Measurements from ENCODE around the gene DCD.
"Not testable (repeated sequence)": the region's sequence is repeated elsewhere in the genome, so short reads cannot be mapped to it uniquely, and the experiment has no call there.

Gene DCD, protein sequence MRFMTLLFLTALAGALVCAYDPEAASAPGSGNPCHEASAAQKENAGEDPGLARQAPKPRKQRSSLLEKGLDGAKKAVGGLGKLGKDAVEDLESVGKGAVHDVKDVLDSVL

DNA sequence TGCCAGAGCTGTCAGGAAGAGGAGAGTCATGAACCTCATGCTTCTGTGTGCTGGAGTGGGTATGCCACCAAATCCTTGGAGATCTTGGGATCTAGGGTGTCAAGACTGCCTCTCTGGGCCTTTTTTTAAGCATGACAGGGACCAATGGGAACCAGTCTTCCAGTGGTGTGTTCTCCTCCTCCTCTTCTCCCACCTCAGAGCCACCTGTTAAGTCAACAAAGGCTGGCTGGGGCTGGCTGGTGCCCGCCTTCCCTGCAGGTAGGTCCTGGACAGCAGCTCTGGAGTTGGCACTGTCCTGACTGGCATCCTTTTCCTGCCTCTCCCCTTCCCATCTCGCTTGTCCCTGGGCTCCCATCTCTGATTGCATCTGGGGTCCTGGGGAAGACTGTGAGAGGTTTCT lies at the start of gene DCD:
TSS of gene DCD (minus strand) at position 101 of the 400 bp plus-strand sequence. CDS start at position 39, 62 bp downstream.
- DNase-seq: no peak

DNA sequence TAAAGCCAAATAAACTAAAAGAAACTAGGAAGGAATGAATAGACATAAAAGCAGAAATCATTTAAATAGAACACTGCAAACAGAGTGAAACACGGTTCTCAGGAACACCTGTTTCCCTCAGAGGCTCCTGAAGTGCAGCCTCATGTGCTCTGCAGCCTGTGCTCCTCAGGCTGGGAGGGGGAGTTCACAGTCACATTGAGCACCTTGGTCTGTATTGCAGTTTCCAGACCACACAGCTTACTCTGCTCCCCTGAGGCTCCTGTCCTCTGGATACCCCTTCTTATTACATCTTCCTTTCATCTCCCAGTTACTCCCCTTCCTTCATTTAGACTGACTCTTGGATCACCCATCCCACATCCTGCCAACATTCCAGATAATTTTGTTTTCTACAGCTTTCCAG lies 49.7 kb upstream of the DCD start:
- DNase-seq: no peak

DNA sequence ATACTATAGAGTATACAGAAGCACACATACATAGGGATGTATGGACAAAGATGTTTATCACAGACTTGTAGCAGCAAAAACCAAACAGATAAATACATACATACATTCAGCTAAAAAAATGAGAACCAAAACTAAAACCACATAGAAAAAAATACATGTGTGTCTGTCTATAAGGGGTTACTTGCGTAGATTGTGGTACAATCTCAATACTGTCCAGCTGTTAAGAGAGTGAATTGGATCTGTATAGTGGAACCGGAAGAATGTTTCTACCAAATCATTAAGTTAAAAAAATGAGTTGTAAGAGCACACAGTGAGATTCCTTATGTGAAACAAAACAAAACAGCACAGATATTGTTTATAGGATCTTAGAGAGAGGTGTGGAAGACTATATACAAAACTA lies 44.2 kb upstream of the DCD start:
- DNase-seq: no peak

DNA sequence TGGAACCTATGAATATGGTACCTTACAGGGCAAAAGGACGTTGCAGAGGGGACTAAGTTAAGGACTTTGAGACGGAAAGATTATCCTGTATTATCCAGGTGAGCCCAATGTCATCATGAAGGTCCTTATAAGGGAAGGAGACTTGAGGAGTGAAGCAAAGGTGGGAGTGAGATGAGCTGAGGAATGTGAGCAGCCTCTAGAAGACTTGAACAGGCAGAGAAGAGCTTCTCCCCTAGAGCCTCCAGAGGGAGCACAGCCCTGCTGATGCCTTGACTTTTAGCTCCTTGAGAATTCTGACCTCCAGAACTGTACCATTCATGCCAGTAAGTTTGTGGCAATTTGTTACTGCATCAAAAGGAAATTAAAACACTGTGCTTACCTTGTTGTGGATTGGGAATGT lies 41.8 kb upstream of the DCD start:
- no peak for DNase-seq

DNA sequence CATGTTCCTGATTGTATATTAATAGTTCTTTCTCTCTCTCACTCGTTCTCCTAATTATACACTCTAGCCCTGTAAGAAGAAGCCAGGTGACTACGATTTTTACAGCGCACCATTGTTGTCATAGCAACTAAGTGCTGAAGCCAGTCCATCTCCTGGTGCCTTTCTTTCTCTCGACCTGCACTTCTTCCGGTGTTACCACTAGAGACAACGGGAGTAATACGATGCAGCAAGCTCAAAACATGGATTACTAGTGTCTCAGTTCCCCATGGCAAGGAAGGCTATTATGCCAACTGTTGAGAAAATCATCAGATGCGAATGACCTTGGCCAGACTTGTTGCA lies 40.8 kb upstream of the DCD start:
- DNase-seq: no peak

DNA sequence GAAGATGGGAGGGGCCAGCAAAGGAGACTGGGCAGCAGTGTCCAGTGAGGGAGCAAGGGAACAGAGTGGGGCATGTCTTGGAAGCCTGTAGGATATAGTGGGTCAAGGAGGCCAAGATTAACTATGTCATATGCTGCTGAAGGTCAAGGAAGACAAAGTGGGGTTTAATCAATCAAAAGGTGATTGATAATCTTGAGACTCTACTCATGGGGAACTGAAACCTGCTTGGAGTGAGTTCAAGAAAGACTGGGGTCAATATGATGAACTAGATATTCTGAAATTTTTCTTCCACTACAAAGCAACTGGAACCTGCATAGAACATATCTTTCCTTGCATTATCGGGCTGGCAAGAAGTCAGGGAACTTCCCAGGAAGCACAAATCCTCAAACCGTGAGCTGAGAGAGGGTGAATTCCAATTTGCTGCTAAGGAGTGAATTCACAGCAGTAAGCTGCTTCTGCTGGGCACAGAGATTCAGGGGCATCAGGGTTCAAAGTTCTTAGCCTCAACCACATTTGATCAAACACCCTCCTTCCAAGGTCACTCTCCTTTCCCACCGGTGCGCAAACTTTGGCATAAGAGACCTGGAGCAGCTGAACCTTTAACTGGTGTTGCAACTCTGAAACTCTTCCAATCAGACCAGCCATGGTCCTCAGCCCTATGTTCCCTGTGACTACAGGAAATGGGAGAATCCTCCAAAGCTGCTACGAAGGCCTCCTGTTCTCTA lies 40.3 kb upstream of the DCD start:
- no peak for DNase-seq

DNA sequence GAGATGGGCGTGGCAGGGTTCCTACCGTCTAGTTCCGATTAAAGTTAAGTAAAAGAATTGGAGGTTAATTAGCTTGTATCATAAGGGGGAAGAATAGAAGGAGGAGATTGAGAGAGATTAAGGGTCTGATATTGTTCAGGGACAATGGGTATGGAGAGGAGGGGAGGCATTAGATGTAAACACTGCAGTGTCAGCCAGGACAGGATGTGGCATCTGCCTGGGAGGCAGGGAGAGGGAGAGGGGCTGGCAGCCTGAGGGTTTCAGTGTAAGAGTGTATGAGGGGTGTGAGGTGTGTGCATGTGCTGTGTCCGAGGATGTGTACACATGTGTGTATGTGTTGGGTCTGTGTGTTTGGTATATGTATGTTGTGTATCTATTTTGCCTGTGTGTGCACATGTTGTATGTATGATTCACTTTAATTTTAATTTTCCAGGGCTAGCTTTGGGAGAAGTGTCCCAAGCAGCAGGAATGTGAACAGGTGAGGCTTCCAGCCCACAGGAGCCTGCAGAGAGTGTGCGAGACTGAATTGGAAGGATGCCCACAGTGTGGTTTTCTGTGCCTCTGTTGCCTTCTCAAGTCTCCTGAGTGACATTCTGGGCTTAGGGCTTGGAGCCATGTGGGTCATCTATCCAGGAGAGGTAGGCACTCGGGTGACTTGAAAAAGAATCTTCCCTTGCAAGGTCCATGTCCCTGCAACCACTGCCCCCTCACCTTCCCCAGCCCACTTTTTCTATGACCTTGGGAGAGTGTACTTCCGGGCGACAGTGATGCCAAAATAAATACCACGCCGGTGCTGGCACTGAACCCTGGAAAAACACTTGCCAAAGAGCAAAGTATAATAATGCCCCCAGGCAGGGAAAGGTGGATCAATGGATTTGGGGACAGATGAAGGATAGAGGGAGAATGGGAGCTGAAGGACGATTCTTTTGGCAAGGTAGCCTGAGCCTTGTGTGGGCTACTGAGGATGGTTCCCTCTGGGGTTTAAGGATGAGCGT lies 36.8 kb upstream of the DCD start:
- DNase-seq: no peak

DNA sequence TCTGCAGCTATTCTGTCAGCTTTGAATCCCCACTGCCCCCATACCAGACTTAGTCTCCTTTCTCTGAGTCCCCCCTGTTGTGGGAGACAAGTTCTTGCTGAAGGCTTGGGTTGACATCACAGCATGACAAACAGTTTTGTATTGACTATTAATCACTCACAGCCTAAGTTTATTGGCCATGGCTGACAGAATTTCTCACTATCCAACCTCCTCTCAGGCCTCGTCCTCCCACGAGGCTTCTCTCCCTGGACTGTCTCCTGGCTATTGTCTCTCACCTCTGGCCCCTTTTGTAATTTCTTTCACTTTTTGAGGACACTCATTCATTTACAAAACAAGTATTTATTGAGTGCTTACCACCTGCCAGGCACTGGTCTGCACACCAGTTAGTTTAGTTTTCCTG lies 35.2 kb upstream of the DCD start:
- DNase-seq: no peak

DNA sequence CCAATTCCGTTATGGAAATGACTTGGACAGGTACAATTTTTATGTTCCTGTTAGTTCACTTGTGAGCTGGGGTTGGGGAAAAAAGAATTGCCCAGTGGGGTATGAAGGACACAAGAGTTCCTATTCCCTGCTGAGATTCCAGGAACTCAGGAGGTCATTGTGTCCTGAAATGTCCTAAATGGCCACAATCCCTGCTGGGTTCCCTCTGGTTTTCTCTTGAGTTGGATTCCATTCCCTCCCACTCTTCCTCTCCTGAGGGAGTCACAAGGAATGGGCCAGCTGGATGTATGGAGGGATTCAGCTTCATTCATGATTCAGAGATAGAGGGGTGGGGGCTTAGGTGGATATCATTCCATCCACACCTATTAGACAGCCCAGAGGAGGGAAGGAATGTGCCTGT lies 34.5 kb upstream of the DCD start:
- DNase-seq: no peak

DNA sequence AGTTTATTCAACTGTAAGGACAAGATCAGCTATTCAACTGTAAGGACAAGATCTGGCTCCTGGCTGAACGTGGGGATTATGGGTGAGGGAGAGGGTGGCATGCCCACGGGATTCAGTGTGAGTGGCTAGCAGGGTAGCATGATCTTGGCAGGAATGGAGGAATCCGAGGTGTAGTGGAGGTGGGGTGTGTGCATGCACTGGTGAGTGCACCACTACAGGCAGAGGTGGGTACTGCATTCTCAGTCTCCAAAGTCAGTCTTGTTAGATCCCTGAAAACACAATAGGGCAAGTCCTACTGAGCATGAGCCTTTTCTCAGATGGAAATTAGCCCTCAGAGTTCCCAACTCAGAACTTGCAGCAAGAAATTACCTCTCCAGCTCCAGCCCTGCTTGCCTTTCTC lies 32.2 kb upstream of the DCD start:
- DNase-seq: no peak

DNA sequence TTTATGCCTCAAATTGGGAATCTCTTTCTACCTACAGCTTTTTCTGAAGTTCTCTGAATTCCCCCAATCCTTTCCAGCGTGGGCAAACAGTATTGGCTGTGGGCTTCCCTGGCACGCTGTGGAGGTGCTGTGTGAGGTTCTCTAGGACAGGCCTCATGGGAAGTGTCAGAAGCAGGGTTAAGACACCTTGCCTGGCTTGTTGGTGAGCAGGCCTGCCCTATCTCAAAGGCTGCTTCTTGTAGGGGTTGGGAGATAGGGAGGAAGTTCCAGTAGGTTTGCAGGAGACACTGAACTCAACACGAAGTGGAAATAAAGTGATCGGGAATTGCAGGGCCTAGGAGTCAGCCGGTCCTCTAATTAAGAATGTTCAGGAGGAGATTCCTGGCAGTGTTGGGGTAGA lies 30.0 kb upstream of the DCD start:
- DNase-seq: no peak

DNA sequence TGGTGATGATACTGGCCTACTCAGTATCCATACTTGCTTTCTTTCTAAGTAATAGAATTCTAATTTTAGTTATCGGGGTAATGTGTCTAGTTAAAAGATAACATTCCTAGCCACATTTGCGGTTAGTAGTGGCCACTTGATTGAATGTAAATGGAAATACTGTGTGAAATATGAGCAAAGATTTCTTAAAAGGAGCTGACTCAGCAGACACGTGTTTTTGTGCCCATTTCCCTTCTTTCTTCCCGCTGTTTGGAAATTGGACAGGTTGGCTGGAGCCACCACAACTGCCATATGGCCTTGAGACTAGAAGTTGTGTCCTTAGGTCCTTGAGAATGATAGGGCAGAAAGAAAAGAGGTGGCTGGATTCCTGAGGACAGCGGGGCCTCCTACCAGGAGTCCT lies 19.8 kb upstream of the DCD start:
- no peak for DNase-seq

DNA sequence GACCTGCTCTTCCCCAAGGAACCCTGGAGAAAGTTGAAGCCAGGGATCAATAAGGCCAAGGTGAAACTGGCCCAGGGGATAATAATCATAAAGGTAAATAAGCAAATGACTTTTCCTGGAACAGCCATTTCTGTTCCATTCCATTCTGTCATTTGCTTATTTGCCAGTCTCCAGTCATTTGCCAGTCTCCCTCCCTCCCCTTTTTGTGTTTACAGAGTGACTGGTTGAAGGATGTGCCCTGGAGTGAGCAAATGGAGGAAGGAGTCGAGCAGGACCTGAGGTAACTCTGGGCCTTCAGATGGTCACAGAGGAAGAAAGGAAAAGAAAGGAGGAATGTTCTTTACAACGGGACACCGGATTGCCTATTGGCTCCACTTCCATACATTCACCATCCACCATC lies 17.8 kb upstream of the DCD start:
- no peak for DNase-seq

DNA sequence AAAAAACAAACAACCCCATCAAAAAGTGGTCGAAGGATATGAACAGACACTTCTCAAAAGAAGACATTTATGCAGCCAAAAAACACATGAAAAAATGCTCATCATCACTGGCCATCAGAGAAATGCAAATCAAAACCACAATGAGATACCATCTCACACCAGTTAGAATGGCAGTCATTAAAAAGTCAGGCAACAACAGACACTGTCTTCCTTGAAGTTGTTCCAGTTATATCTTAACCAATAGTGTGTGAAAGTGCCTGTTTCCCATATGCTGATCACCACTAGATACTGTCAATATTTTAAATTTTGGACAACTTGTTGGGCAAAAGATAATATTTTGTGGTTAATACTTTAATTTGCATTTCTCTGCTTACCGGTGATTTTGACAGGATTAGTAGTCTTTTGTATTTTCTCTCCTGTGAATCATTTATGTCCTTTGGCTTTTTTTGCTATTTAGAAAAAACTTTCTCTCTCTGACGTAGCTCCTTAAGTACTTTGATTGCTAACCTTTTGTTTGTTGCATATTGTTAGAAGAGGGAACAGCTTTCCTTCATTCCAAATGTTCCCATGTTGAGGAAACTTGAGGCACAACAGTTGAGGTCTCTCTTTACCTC lies 17.0 kb upstream of the DCD start:
- not testable (repeated sequence) for DNase-seq

DNA sequence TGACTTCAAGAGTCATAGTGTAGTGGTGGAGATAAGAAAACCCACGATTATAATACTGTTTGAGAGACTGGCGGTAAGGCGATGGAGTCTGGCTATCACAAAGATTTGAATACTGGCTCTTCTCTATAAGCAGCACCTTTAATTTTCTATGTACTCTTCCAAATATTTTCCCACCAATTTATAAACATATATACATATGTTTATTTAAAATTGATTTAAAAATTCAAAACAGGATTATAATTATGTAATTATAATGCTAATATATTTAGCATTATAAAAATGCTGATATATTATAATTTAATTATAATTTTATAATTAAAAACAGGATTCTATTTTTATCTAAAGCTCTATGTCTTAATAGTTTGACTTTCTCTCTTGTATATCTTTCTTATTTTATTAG lies 15.4 kb upstream of the DCD start:
- no peak for DNase-seq

DNA sequence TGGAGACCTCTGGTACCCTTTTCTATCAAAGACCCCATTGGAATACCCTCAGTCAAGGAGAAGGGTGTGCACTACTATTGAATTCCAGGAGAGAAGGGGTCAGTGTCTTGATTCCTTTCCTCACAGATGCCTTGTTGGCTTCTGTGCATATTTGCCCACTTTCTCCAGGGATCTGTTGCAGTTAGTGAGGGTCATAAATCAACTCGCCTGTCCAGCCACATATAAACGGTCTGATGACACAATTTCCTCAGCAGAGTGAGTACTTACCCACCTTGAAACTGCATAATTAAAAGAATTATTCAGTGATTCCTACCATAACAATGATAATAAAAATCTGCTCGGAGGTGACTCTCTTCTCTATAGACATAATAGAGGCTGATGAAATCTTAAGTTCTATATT lies 13.9 kb upstream of the DCD start:
- no peak for DNase-seq

DNA sequence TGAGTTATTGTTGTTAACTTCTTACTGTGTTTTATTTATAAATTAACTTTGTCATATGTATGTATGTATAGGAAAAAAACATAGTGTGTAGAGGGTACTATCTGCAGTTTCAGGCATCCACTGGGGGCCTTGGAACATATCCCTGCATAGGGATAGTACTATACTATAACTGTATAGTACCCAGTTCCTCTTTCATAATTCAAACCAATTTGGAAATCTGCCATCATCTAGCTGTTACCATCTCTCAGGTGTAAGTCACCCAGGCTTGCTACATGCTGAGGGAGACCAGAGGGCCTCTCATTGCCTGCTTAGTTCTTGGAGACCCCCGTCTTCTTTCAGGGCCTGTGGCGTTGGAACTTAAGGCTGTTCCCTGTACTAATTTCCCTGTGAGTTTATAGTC lies 12.9 kb upstream of the DCD start:
- DNase-seq: no peak

DNA sequence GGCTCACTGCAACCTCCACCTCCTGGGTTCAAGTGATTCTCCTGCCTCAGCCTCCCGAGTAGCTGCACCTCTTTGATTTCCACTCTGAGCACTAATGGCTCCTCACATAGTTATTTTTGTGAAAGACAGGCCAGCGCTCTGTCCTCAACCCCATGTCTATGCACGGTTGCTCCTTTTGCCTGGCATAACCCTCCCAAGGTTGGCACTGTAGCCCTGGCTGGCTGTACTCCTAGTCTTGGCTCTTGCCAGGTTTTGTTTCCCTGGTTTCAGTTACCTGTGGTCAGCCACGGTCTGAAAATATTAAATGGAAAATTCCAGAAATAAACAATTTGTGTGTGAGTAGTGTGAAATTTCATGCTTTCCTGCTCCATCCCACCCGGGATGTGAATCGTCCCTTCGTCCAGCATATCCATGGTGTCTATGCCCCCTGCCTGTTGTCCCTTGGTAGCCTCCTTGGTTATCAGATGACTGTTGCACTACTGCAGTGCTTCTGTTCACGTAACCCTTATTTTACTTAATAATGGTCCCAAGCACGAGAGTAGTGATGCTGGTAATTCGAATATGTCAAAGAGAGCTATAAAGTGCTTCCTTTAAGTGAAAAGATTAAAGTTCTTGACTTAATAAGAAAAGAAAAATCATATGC lies 12.3 kb upstream of the DCD start:
- no peak for DNase-seq

DNA sequence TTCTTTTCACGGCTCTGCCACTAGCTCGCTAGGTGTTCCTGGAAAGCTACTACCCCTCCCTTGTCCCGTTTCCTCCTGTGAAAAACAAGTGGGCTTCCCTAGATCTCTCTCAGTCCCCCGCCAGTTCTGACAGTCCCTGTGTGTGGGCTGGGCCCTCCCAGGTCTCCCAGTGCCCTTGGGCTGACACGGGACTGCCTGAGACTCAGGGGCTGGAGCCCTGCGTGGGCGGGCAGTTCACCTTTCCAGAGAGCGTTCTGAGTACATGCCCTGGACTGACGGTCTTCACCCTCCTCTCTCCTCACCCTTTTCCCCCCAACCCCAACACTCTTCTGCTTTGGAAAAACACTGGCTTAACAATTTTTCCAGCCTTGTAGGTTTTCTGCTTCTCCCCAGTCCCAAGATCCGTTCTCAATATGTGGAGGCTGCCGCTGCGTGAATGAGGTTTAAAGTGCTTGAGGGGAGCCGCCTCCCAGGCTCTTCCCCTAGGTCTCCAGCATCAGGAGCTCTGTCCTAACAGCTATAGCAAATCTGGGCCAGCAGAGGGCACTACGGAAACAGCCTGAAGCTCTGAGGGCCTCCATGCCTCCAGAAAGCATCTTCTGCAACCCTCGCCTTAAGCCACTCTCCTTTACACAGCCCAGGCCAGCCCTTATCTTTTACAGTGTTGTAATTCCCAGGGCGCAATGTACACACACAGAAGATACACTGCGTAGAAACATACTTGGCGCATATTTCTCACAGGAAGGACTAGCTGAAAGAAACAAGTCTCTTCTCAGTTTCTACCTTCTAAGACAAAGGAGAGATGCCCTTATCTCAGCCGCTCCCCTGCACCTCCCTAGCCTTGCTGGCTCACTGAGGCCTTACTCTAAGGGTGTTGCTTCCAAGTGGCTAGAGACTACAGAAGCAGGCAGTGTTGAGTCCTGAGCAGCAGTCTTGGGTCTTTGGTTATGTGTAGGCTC lies 10.4 kb upstream of the DCD start:
- no peak for DNase-seq

DNA sequence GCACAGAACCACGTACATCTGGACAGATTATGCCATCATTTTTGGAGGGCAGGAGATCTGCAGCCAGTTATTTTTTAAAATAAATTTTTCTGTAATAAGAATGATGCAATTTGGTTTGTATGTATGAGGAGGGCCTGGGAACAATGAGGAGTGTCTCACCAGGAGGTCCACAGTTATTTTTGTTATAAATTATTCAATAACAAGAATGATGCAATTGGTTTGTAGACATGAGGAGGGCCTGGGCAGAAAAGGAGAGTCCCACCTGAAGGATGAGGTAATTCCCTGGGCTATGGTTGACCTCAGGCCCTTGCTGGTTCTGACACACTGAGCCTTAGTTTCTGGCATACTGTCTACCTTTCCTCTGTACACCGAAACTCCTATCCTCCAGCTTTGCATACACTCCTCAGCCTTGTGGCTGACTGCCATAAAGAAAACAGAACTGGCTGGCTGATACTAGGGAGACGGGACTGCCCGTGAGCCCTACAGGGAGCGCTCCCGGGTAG lies 9.0 kb upstream of the DCD start:
- DNase-seq: no peak

DNA sequence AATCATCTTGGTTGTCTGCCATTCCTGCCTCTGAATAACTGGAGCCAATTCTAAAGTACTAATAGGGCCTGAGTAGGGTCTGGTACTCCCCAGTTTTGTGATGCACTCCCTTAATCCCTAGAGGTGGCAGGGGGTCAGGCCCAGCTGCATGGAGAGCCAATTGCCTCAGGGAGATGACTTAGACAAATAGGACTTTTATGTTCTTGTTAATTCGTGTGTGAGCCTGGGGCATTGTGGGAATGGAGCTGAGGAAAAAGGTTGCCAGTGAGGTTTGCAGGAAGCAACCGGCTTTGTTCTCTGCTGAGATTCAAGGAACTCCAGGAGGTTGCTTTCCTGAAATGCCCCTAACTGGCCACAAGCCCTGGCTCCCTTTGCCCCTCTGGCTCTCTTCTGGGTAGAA lies 6.8 kb upstream of the DCD start:
- no peak for DNase-seq

DNA sequence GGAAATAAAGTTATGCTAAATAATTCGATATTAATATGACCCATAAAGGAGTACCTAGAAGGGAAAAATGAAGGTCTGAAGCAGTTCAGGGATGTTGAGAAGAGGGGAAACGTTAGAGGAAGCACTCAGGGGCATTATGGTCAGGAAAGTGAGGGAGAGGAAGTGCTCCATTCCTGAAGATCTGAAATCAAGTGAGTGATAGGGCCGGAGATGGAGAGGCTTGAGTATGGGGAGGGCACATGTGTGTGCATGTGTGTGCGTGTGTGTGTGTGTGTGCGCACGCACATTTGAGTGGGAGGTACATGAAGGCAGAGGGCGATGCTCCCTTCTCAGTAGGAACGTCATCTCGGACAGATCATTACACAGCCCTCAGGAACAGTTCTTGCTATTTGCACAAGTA lies 4.9 kb upstream of the DCD start:
- no peak for DNase-seq
